Fibroblast of skin of left biceps (primary cell): ENCODE results near the gene ADAMTS4.

Experiments
- DNase-seq, 2 experiments: peaks; one replicate each; pipeline ENCODE4 v3.0.0-alpha.2; 2013; ENCODE audit warnings: low read depth in 2 of 2

The ADAMTS4 gene

GRCh38 chr1:161172776-161173376 is 26.0 kb downstream of the ADAMTS4 start:
- peak; percentile 91 to 94 for DNase-seq

- no peak for DNase-seq
Observed at GRCh38 chr1:161172349-161172748, 26.5 kb downstream of the ADAMTS4 start.

GRCh38 chr1:161171696-161172095 is 27.2 kb downstream of the ADAMTS4 start:
- no peak for DNase-seq

- DNase-seq: no peak
Observed at GRCh38 chr1:161171191-161171590, 27.7 kb downstream of the ADAMTS4 start.

- no peak for DNase-seq
Observed at GRCh38 chr1:161168906-161169305, 29.9 kb downstream of the ADAMTS4 start.

GRCh38 chr1:161166669-161167548 is 31.9 kb downstream of the ADAMTS4 start:
- no peak for DNase-seq

- DNase-seq: peak; percentile 86
Observed at GRCh38 chr1:161165742-161166668, 32.8 kb downstream of the ADAMTS4 start, which contains the start of gene PPOX. Gene PPOX, plus strand, starts transcription at chr1:161166426. Its CDS starts 422 bp downstream, at chr1:161166848.

- no peak for DNase-seq
Observed at GRCh38 chr1:161164901-161165610, 33.8 kb downstream of the ADAMTS4 start.

- no peak for DNase-seq
Observed at GRCh38 chr1:161163793-161164192, 35.1 kb downstream of the ADAMTS4 start.

GRCh38 chr1:161162806-161163205 is 36.0 kb downstream of the ADAMTS4 start:
- no peak for DNase-seq

- no peak for DNase-seq
Observed at GRCh38 chr1:161162052-161162451, 36.8 kb downstream of the ADAMTS4 start.

- no peak for DNase-seq
Observed at GRCh38 chr1:161161652-161162051, 37.2 kb downstream of the ADAMTS4 start.

GRCh38 chr1:161160671-161161145 is 38.1 kb downstream of the ADAMTS4 start:
- no peak for DNase-seq

- DNase-seq: no peak
Observed at GRCh38 chr1:161159913-161160243, 39.0 kb downstream of the ADAMTS4 start.

- DNase-seq: peak; percentile 63
Observed at GRCh38 chr1:161159087-161159912, 39.6 kb downstream of the ADAMTS4 start, which contains the start of gene USP21. Gene USP21, plus strand, starts transcription at chr1:161159500. Its CDS starts 1,141 bp downstream, at chr1:161160641.

GRCh38 chr1:161158316-161159010 is 40.4 kb downstream of the ADAMTS4 start:
- no peak for DNase-seq

- DNase-seq: no peak
Observed at GRCh38 chr1:161157867-161158266, 41.0 kb downstream of the ADAMTS4 start.

GRCh38 chr1:161153682-161154337 is 45.0 kb downstream of the ADAMTS4 start, which contains the start of gene UFC1:
Gene UFC1, plus strand, starts transcription at chr1:161153978. Its CDS starts 20 bp downstream, at chr1:161153998.
- DNase-seq: peak; percentile 67 to 73

GRCh38 chr1:161153176-161153575 is 45.7 kb downstream of the ADAMTS4 start:
- DNase-seq: no peak
